Ishikawa (cell line): ENCODE measurements around the gene TRIP10.

Experiments used
- MAX ChIP-seq: IDR thresholded peaks from 2 replicates; pipeline ENCODE4 v1.6.1; 2012
- NFIC ChIP-seq: IDR thresholded peaks from 2 replicates; pipeline ENCODE4 v1.6.1; 2012
- TAF1 ChIP-seq: IDR thresholded peaks from 2 replicates; pipeline ENCODE4 v1.6.1; 2012; ENCODE audit warnings: low read depth, mild to moderate bottlenecking
- YY1 ChIP-seq: IDR thresholded peaks from 2 replicates; pipeline ENCODE4 v1.6.1; 2012; ENCODE audit warnings: low read depth

GRCh38 chr19:6760606-6761005, 21.1 kb downstream of the TRIP10 start:
- no peak for TF ChIP-seq YY1
- no peak for TF ChIP-seq TAF1
- no peak for TF ChIP-seq MAX
- TF ChIP-seq NFIC, result no peak
